Measurements from ENCODE around the gene ANKRD34A. TPM values are rescaled to one million over a fixed set of nuclear protein-coding genes. Genes with fewer than 3 reads are reported as not detected.

The ANKRD34A gene
- total and polyA plus RNA-seq, 2 donors from 2014 or later = 0.37 to 0.76 TPM

DNA sequence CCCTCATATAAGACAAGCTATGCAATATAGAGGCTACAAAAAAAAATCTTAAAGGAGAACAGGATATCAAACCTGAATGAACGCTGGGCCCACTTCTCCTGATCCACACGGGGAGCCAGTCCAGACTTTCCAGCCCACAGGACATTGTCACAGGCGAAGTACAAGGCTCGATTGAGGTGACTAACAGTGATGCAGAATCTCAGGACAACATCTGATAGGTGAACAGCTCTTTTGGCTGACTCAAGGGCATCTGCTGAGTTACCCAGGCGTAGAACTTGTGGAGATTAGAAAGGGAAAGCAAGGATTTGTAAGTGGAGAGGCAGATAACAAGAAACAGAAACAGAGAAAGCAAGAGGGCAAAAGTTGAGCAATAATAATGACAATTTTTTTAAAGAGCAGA, 47.6 kb downstream of the ANKRD34A start:
- H3K27ac ChIP-seq (ENCODE audit: low read depth in 2 of 2, low read length in 2 of 2) = no peak overlapping the region
- peaks cover 4 to 22% (median 5%) of the 10 kb centered on the region in 3 donors for H3K4me1 ChIP-seq (ENCODE audit: control insufficient read depth in 2 of 3, insufficient read depth in 2 of 3, low read depth in 1 of 3, low read length in 3 of 3)
- H3K4me3 ChIP-seq (ENCODE audit: low read length in 3 of 3) = no peak overlapping the region
- FAIRE-seq (no peak), DNase-seq (no peak)
- TF ChIP-seq, protein P1, sequence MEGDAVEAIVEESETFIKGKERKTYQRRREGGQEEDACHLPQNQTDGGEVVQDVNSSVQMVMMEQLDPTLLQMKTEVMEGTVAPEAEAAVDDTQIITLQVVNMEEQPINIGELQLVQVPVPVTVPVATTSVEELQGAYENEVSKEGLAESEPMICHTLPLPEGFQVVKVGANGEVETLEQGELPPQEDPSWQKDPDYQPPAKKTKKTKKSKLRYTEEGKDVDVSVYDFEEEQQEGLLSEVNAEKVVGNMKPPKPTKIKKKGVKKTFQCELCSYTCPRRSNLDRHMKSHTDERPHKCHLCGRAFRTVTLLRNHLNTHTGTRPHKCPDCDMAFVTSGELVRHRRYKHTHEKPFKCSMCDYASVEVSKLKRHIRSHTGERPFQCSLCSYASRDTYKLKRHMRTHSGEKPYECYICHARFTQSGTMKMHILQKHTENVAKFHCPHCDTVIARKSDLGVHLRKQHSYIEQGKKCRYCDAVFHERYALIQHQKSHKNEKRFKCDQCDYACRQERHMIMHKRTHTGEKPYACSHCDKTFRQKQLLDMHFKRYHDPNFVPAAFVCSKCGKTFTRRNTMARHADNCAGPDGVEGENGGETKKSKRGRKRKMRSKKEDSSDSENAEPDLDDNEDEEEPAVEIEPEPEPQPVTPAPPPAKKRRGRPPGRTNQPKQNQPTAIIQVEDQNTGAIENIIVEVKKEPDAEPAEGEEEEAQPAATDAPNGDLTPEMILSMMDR (IDR thresholded peaks at IDR 0.05; ENCODE audit: borderline replicate concordance, extremely low read depth, insufficient read depth) = no peak
- no peaks in the 10 kb centered on the region for H3K27me3 ChIP-seq (ENCODE audit: control insufficient read depth, insufficient read depth, low read length)
- H3K9me3 ChIP-seq (ENCODE audit: control insufficient read depth in 2 of 3, insufficient read depth in 1 of 3, low read length in 3 of 3) = no peaks in the 10 kb centered on the region
- peaks cover 2 to 12% (median 6%) of the 10 kb centered on the region in 3 donors for H3K36me3 ChIP-seq (ENCODE audit: control insufficient read depth in 2 of 3, insufficient read depth in 3 of 3, low read length in 3 of 3)
- no peak overlapping the region for H3K9ac ChIP-seq (ENCODE audit: low read length in 3 of 3)
- intact Hi-C loops (cut with DNase I) = no loop called here

DNA sequence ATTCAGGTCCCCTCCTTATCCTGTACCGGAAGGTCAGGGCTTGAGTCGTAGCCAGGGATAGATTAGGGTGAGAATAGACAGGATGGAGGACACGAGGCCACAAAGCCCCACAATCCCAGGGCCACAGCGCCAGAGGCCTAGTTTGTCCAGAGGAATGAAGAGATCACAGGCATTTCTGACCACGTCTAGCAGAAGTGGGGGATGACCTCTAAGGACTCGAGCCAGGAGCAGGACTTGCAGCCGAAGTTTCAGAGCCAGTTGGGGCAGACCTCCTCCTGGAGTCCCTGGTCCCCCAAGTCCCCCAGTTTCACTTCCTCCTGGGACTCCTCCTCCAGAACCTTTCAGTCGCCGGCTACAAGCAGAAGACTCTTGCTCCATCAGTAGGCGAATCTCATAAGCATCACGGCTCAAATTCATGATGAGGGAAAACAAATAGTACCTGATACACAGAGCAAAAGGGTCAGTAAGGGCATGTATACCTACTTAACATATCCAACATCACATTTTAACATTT, 52.2 kb downstream of the ANKRD34A start:
- intact Hi-C loops (cut with DNase I) = no loop called here
- Histone ChIP-seq H3K36me3 (ENCODE audit: control insufficient read depth in 2 of 3, insufficient read depth in 3 of 3, low read length in 3 of 3) (peaks cover 2 to 22% (median 8%) of the 10 kb centered on the region in 3 donors), H3K27me3 (ENCODE audit: control insufficient read depth, insufficient read depth, low read length) (no peaks in the 10 kb centered on the region), H3K4me3 (ENCODE audit: low read length in 3 of 3) (no peak overlapping the region), H3K27ac (ENCODE audit: low read depth in 2 of 2, low read length in 2 of 2) (no peak overlapping the region), H3K4me1 (ENCODE audit: control insufficient read depth in 2 of 3, insufficient read depth in 2 of 3, low read depth in 1 of 3, low read length in 3 of 3) (peaks cover 0 to 6% (median 3%) of the 10 kb centered on the region in 3 donors), H3K9ac (ENCODE audit: low read length in 3 of 3) (no peak overlapping the region), H3K9me3 (ENCODE audit: control insufficient read depth in 2 of 3, insufficient read depth in 1 of 3, low read length in 3 of 3) (no peaks in the 10 kb centered on the region)
- FAIRE-seq (no peak), DNase-seq (no peak)
- TF ChIP-seq, protein P1 (IDR thresholded peaks at IDR 0.05; ENCODE audit: borderline replicate concordance, extremely low read depth, insufficient read depth) = no peak

Other genes with a start within 250 kb of the ANKRD34A start
- gene CD160, start 245.1 kb downstream of the ANKRD34A start, total RNA-seq = 0.60 TPM
- not detected for gene CD160, start 245.1 kb downstream of the ANKRD34A start, polyA plus RNA-seq (ENCODE audit: insufficient read depth, low read depth, low replicate concordance)
- gene RNF115, start 140.5 kb downstream of the ANKRD34A start, total RNA-seq = 18.0 TPM
- gene RNF115, start 140.5 kb downstream of the ANKRD34A start, polyA plus RNA-seq (ENCODE audit: insufficient read depth, low read depth, low replicate concordance) = 12.3 TPM
- gene POLR3C, start 140.4 kb downstream of the ANKRD34A start, total RNA-seq = 30.0 TPM
- gene POLR3C, start 140.4 kb downstream of the ANKRD34A start, polyA plus RNA-seq (ENCODE audit: insufficient read depth, low read depth, low replicate concordance) = 16.1 TPM
- 3.8 TPM for gene NUDT17, start 118.9 kb downstream of the ANKRD34A start, total RNA-seq
- 5.5 TPM for gene NUDT17, start 118.9 kb downstream of the ANKRD34A start, polyA plus RNA-seq (ENCODE audit: insufficient read depth, low read depth, low replicate concordance)
- 36.9 TPM for gene PIAS3, start 105.5 kb downstream of the ANKRD34A start, total RNA-seq
- gene PIAS3, start 105.5 kb downstream of the ANKRD34A start, polyA plus RNA-seq (ENCODE audit: insufficient read depth, low read depth, low replicate concordance) = 12.5 TPM
- gene ANKRD35, start 78.7 kb downstream of the ANKRD34A start, total RNA-seq = 1.2 TPM
- 0.71 TPM for gene ANKRD35, start 78.7 kb downstream of the ANKRD34A start, polyA plus RNA-seq (ENCODE audit: insufficient read depth, low read depth, low replicate concordance)
- 11.0 TPM for gene ITGA10, start 54.5 kb downstream of the ANKRD34A start, total RNA-seq
- 0.54 TPM for gene ITGA10, start 54.5 kb downstream of the ANKRD34A start, polyA plus RNA-seq (ENCODE audit: insufficient read depth, low read depth, low replicate concordance)
- gene PEX11B, start 45.9 kb downstream of the ANKRD34A start, total RNA-seq = 35.7 TPM
- gene PEX11B, start 45.9 kb downstream of the ANKRD34A start, polyA plus RNA-seq (ENCODE audit: insufficient read depth, low read depth, low replicate concordance) = 50.5 TPM
- gene RBM8A, start 37.1 kb downstream of the ANKRD34A start, total RNA-seq = 131 TPM
- gene RBM8A, start 37.1 kb downstream of the ANKRD34A start, polyA plus RNA-seq (ENCODE audit: insufficient read depth, low read depth, low replicate concordance) = 105 TPM
- gene LIX1L, start 6.6 kb downstream of the ANKRD34A start, total RNA-seq = 27.8 TPM
- 10.0 TPM for gene LIX1L, start 6.6 kb downstream of the ANKRD34A start, polyA plus RNA-seq (ENCODE audit: insufficient read depth, low read depth, low replicate concordance)
- gene POLR3GL, start 115 bp upstream of the ANKRD34A start, total RNA-seq = 19.0 TPM
- 45.6 TPM for gene POLR3GL, start 115 bp upstream of the ANKRD34A start, polyA plus RNA-seq (ENCODE audit: insufficient read depth, low read depth, low replicate concordance)
- 1,197 TPM for gene TXNIP, start 32.0 kb upstream of the ANKRD34A start, total RNA-seq
- gene TXNIP, start 32.0 kb upstream of the ANKRD34A start, polyA plus RNA-seq (ENCODE audit: insufficient read depth, low read depth, low replicate concordance) = 356 TPM
- gene HJV, start 57.2 kb upstream of the ANKRD34A start, total RNA-seq = not detected
- gene HJV, start 57.2 kb upstream of the ANKRD34A start, polyA plus RNA-seq (ENCODE audit: insufficient read depth, low read depth, low replicate concordance) = 1.3 TPM
- gene NBPF10, start 180.2 kb upstream of the ANKRD34A start, total RNA-seq = 3.8 TPM
- gene NBPF10, start 180.2 kb upstream of the ANKRD34A start, polyA plus RNA-seq (ENCODE audit: insufficient read depth, low read depth, low replicate concordance) = 0.22 TPM